ENCODE data around the gene CRIP1.

Gene CRIP1

GRCh38 chr14:105480807-105481801 is 5.6 kb upstream of the CRIP1 start:
- peak overlapping the region; percentile 17 for H3K4me3 ChIP-seq (ENCODE audit: low read depth, low read length)
- in situ Hi-C loops (cut with HindIII; ENCODE audit: low sequenced_read_pairs) = no loop called here
- DNase-seq (ENCODE audit: low read depth, low spot score) = peak; percentile 91
- TF ChIP-seq CTCF (IDR thresholded peaks at IDR 0.05; ENCODE audit: low read depth, low read length) = peak; percentile 98

GRCh38 chr14:105481886-105482457 is 4.7 kb upstream of the CRIP1 start:
- TF ChIP-seq CTCF (IDR thresholded peaks at IDR 0.05; ENCODE audit: low read depth, low read length) = peak; percentile 30
- in situ Hi-C loops (cut with HindIII; ENCODE audit: low sequenced_read_pairs) = no loop called here
- peak; percentile 97 for DNase-seq (ENCODE audit: low read depth, low spot score)
- no peak overlapping the region for H3K4me3 ChIP-seq (ENCODE audit: low read depth, low read length)

GRCh38 chr14:105482486-105483110 is 4.1 kb upstream of the CRIP1 start:
- no peak for DNase-seq (ENCODE audit: low read depth, low spot score)
- TF ChIP-seq CTCF (IDR thresholded peaks at IDR 0.05; ENCODE audit: low read depth, low read length) = no peak
- no peak overlapping the region for H3K4me3 ChIP-seq (ENCODE audit: low read depth, low read length)
- in situ Hi-C loops (cut with HindIII; ENCODE audit: low sequenced_read_pairs) = no loop called here

- no peak for TF ChIP-seq CTCF (IDR thresholded peaks at IDR 0.05; ENCODE audit: low read depth, low read length)
- no peak for DNase-seq (ENCODE audit: low read depth, low spot score)
- in situ Hi-C loops (cut with HindIII; ENCODE audit: low sequenced_read_pairs) = no loop called here
- no peak overlapping the region for H3K4me3 ChIP-seq (ENCODE audit: low read depth, low read length)
Measured at GRCh38 chr14:105483300-105484068, 3.2 kb upstream of the CRIP1 start.

- H3K4me3 ChIP-seq (ENCODE audit: low read depth, low read length) = no peak overlapping the region
- DNase-seq (ENCODE audit: low read depth, low spot score) = no peak
- no peak for TF ChIP-seq CTCF (IDR thresholded peaks at IDR 0.05; ENCODE audit: low read depth, low read length)
- in situ Hi-C loops (cut with HindIII; ENCODE audit: low sequenced_read_pairs) = no loop called here
Measured at GRCh38 chr14:105484069-105484996, 2.4 kb upstream of the CRIP1 start.
